Measurements from ENCODE around the gene FUS. TPM values are rescaled to one million over a fixed set of nuclear protein-coding genes. Genes with fewer than 3 reads are reported as not detected.

FUS gene
- total and polyA plus RNA-seq, 2 of the 13 experiments (the other 11 are each of a cell fraction or from before 2014, with no cell fraction given) = 68.1 to 168 TPM

- TF ChIP-seq RBM22 (optimal IDR thresholded peaks at IDR 0.05; ENCODE audit: low read length) = peak; percentile 62
- no peak for TF ChIP-seq ERF (CRISPR knock-in tag; IDR thresholded peaks at IDR 0.05)
- no peak for TF ChIP-seq ZBTB25 (CRISPR knock-in tag; IDR thresholded peaks at IDR 0.05)
- TF ChIP-seq RFXAP (CRISPR knock-in tag; IDR thresholded peaks at IDR 0.05; ENCODE audit: borderline replicate concordance) = no peak
- no peak for TF ChIP-seq AHR (CRISPR knock-in tag; IDR thresholded peaks at IDR 0.05)
- TF ChIP-seq TFAP4 (IDR thresholded peaks at IDR 0.05; ENCODE audit: borderline replicate concordance, low read depth) = no peak
- no peak for TF ChIP-seq ZNF670 (CRISPR knock-in tag; IDR thresholded peaks at IDR 0.05; ENCODE audit: borderline replicate concordance)
- TF ChIP-seq EZH2 (conservative IDR thresholded peaks at IDR 0.05; ENCODE audit: low read depth, low read length) = no peak
- TF ChIP-seq ZNF329 (CRISPR knock-in tag; IDR thresholded peaks at IDR 0.05; ENCODE audit: low read depth) = no peak
- peak; percentile 48 for TF ChIP-seq POLR2G (IDR thresholded peaks at IDR 0.05; ENCODE audit: low read depth, low read length)
- no peak for TF ChIP-seq ZNF33B (CRISPR knock-in tag; IDR thresholded peaks at IDR 0.05)
- 0 out of 2 replicates have a peak, but pooled peaks have one; percentile 51 for TF ChIP-seq ZNF230 (CRISPR knock-in tag; IDR thresholded peaks at IDR 0.05)
- no peak for TF ChIP-seq ZNF720 (CRISPR knock-in tag; IDR thresholded peaks at IDR 0.05)
- TF ChIP-seq TRIM22 (IDR thresholded peaks at IDR 0.05) = no peak
- no peak for TF ChIP-seq SIN3B (IDR thresholded peaks at IDR 0.05; ENCODE audit: low read length)
- TF ChIP-seq SALL1 (CRISPR knock-in tag; IDR thresholded peaks at IDR 0.05) = no peak
- BruUV-seq (replicated peaks) = no TSS peak
- Histone ChIP-seq H3K4me3 (replicated peaks in 1 of 3; ENCODE audit: insufficient read depth in 1 of 3, low read depth in 2 of 3, low read length in 3 of 3) (no peak overlapping the region), H4K20me1 (ENCODE audit: insufficient read depth, low read length) (peaks cover 37% of the 10 kb centered on the region), H3K4me1 (ENCODE audit: insufficient read depth, low read length) (0 out of 2 replicates have a peak, but pooled peaks cover 2% of the 10 kb centered on the region), H2AFZ (ENCODE audit: low read length) (no peak overlapping the region), H3K9ac (ENCODE audit: insufficient read depth, low read depth, low read length) (no peak overlapping the region), H3K79me2 (ENCODE audit: insufficient read depth, low read length) (no peaks in the 10 kb centered on the region), H3K27ac (ENCODE audit: extremely low read length, insufficient read depth, low read length) (no peak overlapping the region), H3K27me3 (ENCODE audit: control insufficient read depth in 1 of 2, insufficient read depth in 2 of 2, low read length in 2 of 2) (no peaks in the 10 kb centered on the region), H3K36me3 (replicated peaks in 1 of 2; ENCODE audit: control insufficient read depth in 1 of 2, insufficient read depth in 2 of 2, low read length in 2 of 2) (peaks cover 38 to 69% of the 10 kb centered on the region in 2 experiments), H3K9me3 (ENCODE audit: low read length) (no peaks in the 10 kb centered on the region), H3K4me2 (ENCODE audit: low read depth, low read length) (no peak overlapping the region)
- intact Hi-C loops (cut with micrococcal nuclease; ENCODE audit: unreplicated experiment) (no loop called here), in situ Hi-C loops (cut with HindIII; ENCODE audit: extremely low pct_ligation_motif_present, low pct_unique_long_range_greater_than_20kb) (no loop called here)
- 90% methylated on average over 2 of the region's 2 CpGs for WGBS (ENCODE audit: low lambda C conversion rate)
- DNase-seq (ENCODE audit: low spot score) = no peak
- no peak; the same call in 2 of the 3 replicates for ATAC-seq
- POLR2A ChIA-PET = interaction anchor here (1.2 to 2.0 kb wide), 3 partner anchors 8 to 14 kb away, joined by 4 to 9 read pairs (median 5); partner anchors contain the start of gene FUS
- FAIRE-seq = no peak
- CTCF ChIA-PET (ENCODE audit: low intra/inter-chr PET ratio, low total read pairs) = no interaction called here
Observed at GRCh38 chr16:31193874-31194273, 13.9 kb downstream of the FUS start.

Data from HepG2 (cell line).